ENCODE measurements around the gene TMPRSS9.

TMPRSS9 gene

GRCh38 chr19:2328401-2329148 is 31.5 kb upstream of the TMPRSS9 start, which contains the start of the genes LSM7 and SPPL2B:
TSS of gene LSM7 (minus strand) at chr19:2328586. CDS start at chr19:2328566, 20 bp downstream.
TSS of gene SPPL2B (plus strand) at chr19:2328684. CDS start at chr19:2328710, 26 bp downstream.
- Histone ChIP-seq H3K9ac (peak within 1 kb of the TSS; percentile 74), H3K4me1 (peaks cover 41% of the 10 kb centered on the region), H3K4me2 (ENCODE audit: low read length) (peak within 1 kb of the TSS; percentile 99), H3K4me3 (ENCODE audit: low read depth, low read length) (peak within 1 kb of the TSS; percentile 87), H3K36me3 (ENCODE audit: control insufficient read depth, insufficient read depth, low read length) (no peaks in the 10 kb centered on the region), H3K27me3 (ENCODE audit: control insufficient read depth, insufficient read depth, low read length) (no peaks in the 10 kb centered on the region), H3K79me2 (peaks cover 37% of the 10 kb centered on the region), H2AFZ (peak within 1 kb of the TSS; percentile 84), H3K9me3 (ENCODE audit: control insufficient read depth, low read length) (no peaks in the 10 kb centered on the region), H3K27ac (peak within 1 kb of the TSS; percentile 45)
- TF ChIP-seq CTCF (IDR thresholded peaks at IDR 0.05), result no peak

GRCh38 chr19:2329149-2329478 is 31.0 kb upstream of the TMPRSS9 start:
- H3K4me2 ChIP-seq (ENCODE audit: low read length), result peak overlapping the region; percentile 99

GRCh38 chr19:2329501-2329916 is 30.6 kb upstream of the TMPRSS9 start:
- no peak overlapping the region for H3K27ac ChIP-seq
- H3K4me3 ChIP-seq (ENCODE audit: low read depth, low read length), result peak overlapping the region; percentile 87
- H3K9me3 ChIP-seq (ENCODE audit: control insufficient read depth, low read length), result no peaks in the 10 kb centered on the region
- no peak for TF ChIP-seq CTCF (IDR thresholded peaks at IDR 0.05)
- peaks cover 46% of the 10 kb centered on the region for H3K79me2 ChIP-seq
- H3K36me3 ChIP-seq (ENCODE audit: control insufficient read depth, insufficient read depth, low read length), result no peaks in the 10 kb centered on the region
- H3K9ac ChIP-seq, result no peak overlapping the region
- no peak overlapping the region for H2AFZ ChIP-seq
- peak overlapping the region; percentile 99 for H3K4me2 ChIP-seq (ENCODE audit: low read length)
- H3K4me1 ChIP-seq, result peaks cover 46% of the 10 kb centered on the region
- H3K27me3 ChIP-seq (ENCODE audit: control insufficient read depth, insufficient read depth, low read length), result no peaks in the 10 kb centered on the region

More at GRCh38 chr19:2329149-2329478, 31.0 kb upstream of the TMPRSS9 start:
- H3K4me3 ChIP-seq (ENCODE audit: low read depth, low read length), result peak overlapping the region; percentile 87
- H2AFZ ChIP-seq, result peak overlapping the region; percentile 84
- no peaks in the 10 kb centered on the region for H3K27me3 ChIP-seq (ENCODE audit: control insufficient read depth, insufficient read depth, low read length)
- no peaks in the 10 kb centered on the region for H3K36me3 ChIP-seq (ENCODE audit: control insufficient read depth, insufficient read depth, low read length)
- peak overlapping the region; percentile 45 for H3K27ac ChIP-seq
- peak overlapping the region; percentile 74 for H3K9ac ChIP-seq
- peaks cover 42% of the 10 kb centered on the region for H3K79me2 ChIP-seq
- no peaks in the 10 kb centered on the region for H3K9me3 ChIP-seq (ENCODE audit: control insufficient read depth, low read length)
- TF ChIP-seq CTCF (IDR thresholded peaks at IDR 0.05), result no peak
- peaks cover 46% of the 10 kb centered on the region for H3K4me1 ChIP-seq

- Histone ChIP-seq H3K4me3 (ENCODE audit: low read depth, low read length) (no peak overlapping the region), H3K9me3 (ENCODE audit: control insufficient read depth, low read length) (no peaks in the 10 kb centered on the region), H3K36me3 (ENCODE audit: control insufficient read depth, insufficient read depth, low read length) (no peaks in the 10 kb centered on the region), H3K4me1 (peaks cover 46% of the 10 kb centered on the region), H3K9ac (no peak overlapping the region), H3K79me2 (peaks cover 51% of the 10 kb centered on the region), H3K4me2 (ENCODE audit: low read length) (no peak overlapping the region), H3K27ac (no peak overlapping the region), H3K27me3 (ENCODE audit: control insufficient read depth, insufficient read depth, low read length) (no peaks in the 10 kb centered on the region), H2AFZ (no peak overlapping the region)
- TF ChIP-seq CTCF (IDR thresholded peaks at IDR 0.05), result no peak
These were observed 29.8 kb upstream of the TMPRSS9 start for GRCh38 chr19:2330255-2330631.
